ENCODE data around the gene AGAP3. TPM values are rescaled to one million over a fixed set of nuclear protein-coding genes. Genes with fewer than 3 reads are reported as not detected.

Gene AGAP3
- total RNA-seq, 1 experiment from 2014 or later, result 103 TPM

DNA sequence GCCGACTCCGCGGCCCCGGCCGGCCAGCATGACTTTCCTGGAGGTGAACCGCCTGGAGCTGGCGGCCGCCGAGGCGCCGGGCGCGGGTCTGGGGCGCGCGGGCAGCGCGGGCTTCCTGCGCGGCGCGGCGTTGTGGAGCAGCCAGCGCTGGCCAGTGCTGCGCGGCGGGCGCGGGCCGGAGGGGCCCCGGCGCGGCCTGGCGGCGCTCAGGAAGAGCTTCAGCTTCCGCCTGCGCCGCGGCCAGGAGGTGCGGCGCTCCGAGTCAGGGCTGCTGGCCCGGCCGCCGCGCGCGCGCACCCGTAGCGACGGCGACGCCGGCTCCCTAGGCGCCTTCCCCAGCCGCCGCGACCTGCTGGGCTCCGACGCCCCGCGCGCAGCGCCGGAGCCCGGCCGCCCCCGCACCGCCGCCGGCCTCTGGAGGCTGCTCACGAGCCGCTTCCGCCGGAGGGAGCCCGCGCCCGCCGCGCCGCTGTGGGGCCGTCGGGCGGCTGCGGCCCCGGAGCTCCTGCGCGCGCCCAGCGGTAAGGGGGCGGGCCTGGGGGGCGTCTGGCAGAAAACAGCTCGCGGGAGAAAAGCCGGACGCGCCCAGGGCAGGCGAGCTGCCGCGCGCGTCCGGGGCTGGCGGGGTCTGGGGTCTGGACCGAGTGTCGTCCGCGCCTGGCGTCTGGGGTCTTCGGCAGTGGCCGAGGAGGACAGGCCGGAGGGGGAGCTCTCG, 29.0 kb downstream of the AGAP3 start:
- ChIA-PET POLR2A (interaction anchor here (0.6 kb wide), 2 partner anchors 106 to 662 kb away, joined by 3 to 4 read pairs; no protein-coding TSS in a partner anchor), CTCF (no interaction called here)
- ATAC-seq (peak; percentile 45), DNase-seq (ENCODE audit: low read depth, low spot score) (no peak)
- Histone ChIP-seq H3K36me3 (ENCODE audit: control insufficient read depth, insufficient read depth, low read length) (no peaks in the 10 kb centered on the region), H3K27me3 (ENCODE audit: control insufficient read depth, insufficient read depth, low read length) (no peaks in the 10 kb centered on the region), H3K27ac (ENCODE audit: low read length) (no peak overlapping the region), H3K9me3 (ENCODE audit: control insufficient read depth, insufficient read depth, low read depth, low read length) (no peaks in the 10 kb centered on the region), H3K4me3 (ENCODE audit: low read depth in 2 of 2, low read length in 2 of 2) (peak overlapping the region in 1 of 2 experiments; percentile 9; a peak in 1 of 4 replicates), H3K4me1 (ENCODE audit: control insufficient read depth, insufficient read depth, low read length) (peaks cover 14% of the 10 kb centered on the region)
- intact Hi-C loops (cut with micrococcal nuclease; ENCODE audit: unreplicated experiment), result no loop called here
- TF ChIP-seq POLR2AphosphoS5 (IDR thresholded peaks at IDR 0.05; ENCODE audit: low read depth, low read length) (no peak), TCF7L2 (IDR thresholded peaks at IDR 0.05; ENCODE audit: low read depth, low read length) (no peak), SIN3A (IDR thresholded peaks at IDR 0.05; ENCODE audit: borderline replicate concordance, insufficient read depth, low read depth, low read length) (no peak)
- TF ChIP-seq, protein P1, sequence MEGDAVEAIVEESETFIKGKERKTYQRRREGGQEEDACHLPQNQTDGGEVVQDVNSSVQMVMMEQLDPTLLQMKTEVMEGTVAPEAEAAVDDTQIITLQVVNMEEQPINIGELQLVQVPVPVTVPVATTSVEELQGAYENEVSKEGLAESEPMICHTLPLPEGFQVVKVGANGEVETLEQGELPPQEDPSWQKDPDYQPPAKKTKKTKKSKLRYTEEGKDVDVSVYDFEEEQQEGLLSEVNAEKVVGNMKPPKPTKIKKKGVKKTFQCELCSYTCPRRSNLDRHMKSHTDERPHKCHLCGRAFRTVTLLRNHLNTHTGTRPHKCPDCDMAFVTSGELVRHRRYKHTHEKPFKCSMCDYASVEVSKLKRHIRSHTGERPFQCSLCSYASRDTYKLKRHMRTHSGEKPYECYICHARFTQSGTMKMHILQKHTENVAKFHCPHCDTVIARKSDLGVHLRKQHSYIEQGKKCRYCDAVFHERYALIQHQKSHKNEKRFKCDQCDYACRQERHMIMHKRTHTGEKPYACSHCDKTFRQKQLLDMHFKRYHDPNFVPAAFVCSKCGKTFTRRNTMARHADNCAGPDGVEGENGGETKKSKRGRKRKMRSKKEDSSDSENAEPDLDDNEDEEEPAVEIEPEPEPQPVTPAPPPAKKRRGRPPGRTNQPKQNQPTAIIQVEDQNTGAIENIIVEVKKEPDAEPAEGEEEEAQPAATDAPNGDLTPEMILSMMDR (IDR thresholded peaks at IDR 0.05), result no peak
- TF ChIP-seq, protein P2, sequence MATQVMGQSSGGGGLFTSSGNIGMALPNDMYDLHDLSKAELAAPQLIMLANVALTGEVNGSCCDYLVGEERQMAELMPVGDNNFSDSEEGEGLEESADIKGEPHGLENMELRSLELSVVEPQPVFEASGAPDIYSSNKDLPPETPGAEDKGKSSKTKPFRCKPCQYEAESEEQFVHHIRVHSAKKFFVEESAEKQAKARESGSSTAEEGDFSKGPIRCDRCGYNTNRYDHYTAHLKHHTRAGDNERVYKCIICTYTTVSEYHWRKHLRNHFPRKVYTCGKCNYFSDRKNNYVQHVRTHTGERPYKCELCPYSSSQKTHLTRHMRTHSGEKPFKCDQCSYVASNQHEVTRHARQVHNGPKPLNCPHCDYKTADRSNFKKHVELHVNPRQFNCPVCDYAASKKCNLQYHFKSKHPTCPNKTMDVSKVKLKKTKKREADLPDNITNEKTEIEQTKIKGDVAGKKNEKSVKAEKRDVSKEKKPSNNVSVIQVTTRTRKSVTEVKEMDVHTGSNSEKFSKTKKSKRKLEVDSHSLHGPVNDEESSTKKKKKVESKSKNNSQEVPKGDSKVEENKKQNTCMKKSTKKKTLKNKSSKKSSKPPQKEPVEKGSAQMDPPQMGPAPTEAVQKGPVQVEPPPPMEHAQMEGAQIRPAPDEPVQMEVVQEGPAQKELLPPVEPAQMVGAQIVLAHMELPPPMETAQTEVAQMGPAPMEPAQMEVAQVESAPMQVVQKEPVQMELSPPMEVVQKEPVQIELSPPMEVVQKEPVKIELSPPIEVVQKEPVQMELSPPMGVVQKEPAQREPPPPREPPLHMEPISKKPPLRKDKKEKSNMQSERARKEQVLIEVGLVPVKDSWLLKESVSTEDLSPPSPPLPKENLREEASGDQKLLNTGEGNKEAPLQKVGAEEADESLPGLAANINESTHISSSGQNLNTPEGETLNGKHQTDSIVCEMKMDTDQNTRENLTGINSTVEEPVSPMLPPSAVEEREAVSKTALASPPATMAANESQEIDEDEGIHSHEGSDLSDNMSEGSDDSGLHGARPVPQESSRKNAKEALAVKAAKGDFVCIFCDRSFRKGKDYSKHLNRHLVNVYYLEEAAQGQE (IDR thresholded peaks at IDR 0.05; ENCODE audit: insufficient read depth in 1 of 2, low read depth in 2 of 2, low read length in 1 of 2), result no peak
- no TSS peak for BruUV-seq (replicated peaks)
- in situ Hi-C loops (cut with HindIII; ENCODE audit: low pct_unique_long_range_greater_than_20kb, low sequenced_read_pairs), result no loop called here

DNA sequence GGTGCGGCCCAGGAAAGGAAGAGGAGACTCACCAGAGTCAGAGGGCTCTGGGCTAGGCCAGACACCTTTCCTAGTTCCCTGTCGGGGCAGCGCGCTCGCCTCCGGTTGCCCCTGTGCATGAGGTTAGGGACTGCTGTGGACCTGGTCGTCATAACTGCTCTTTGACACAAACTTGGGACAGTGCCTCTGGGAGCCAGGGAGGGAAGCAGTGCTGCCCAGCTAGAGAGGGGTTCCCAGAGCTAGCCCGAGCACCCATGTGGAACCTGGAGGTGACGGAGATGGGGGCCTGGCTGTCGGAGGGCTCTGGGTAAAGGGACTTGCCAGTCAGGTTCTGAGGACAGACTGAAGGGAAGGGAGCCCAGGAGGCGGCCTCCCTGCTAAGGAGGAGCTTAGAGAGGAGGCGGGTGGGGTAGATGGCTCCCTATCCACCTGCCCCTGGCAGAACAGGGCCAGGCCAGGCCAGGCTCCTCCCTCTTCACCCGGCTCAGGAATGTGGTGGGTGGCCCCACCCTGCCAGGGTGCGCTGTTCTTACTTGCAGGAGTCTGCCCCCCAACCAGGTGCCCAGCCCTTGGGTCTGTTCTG, 29.7 kb downstream of the AGAP3 start:
- POLR2A ChIA-PET, result interaction anchor here (0.6 kb wide), 1 partner anchor 105 kb away, joined by 4 read pairs; no protein-coding TSS in a partner anchor
- no TSS peak for BruUV-seq (replicated peaks)
- ATAC-seq (no peak), DNase-seq (ENCODE audit: low read depth, low spot score) (no peak)
- Histone ChIP-seq H3K27me3 (ENCODE audit: control insufficient read depth, insufficient read depth, low read length) (no peaks in the 10 kb centered on the region), H3K27ac (ENCODE audit: low read length) (no peak overlapping the region; the same call in 1 of the 2 replicates), H3K36me3 (ENCODE audit: control insufficient read depth, insufficient read depth, low read length) (no peaks in the 10 kb centered on the region), H3K4me3 (ENCODE audit: low read depth in 2 of 2, low read length in 2 of 2) (0 out of 4 replicates have a peak overlapping the region, but pooled peaks of 1 of the 2 experiments have one; percentile 9), H3K4me1 (ENCODE audit: control insufficient read depth, insufficient read depth, low read length) (peaks cover 14% of the 10 kb centered on the region), H3K9me3 (ENCODE audit: control insufficient read depth, insufficient read depth, low read depth, low read length) (no peaks in the 10 kb centered on the region)
- TF ChIP-seq, protein P2 (IDR thresholded peaks at IDR 0.05; ENCODE audit: insufficient read depth in 1 of 2, low read depth in 2 of 2, low read length in 1 of 2), result no peak
- no peak for TF ChIP-seq POLR2AphosphoS5 (IDR thresholded peaks at IDR 0.05; ENCODE audit: low read depth, low read length)
- no peak for TF ChIP-seq TCF7L2 (IDR thresholded peaks at IDR 0.05; ENCODE audit: low read depth, low read length)
- TF ChIP-seq, protein P1 (IDR thresholded peaks at IDR 0.05), result no peak
- TF ChIP-seq SIN3A (IDR thresholded peaks at IDR 0.05; ENCODE audit: borderline replicate concordance, insufficient read depth, low read depth, low read length), result no peak
- intact Hi-C loops (cut with micrococcal nuclease; ENCODE audit: unreplicated experiment), result no loop called here
- CTCF ChIA-PET, result no interaction called here
- in situ Hi-C loops (cut with HindIII; ENCODE audit: low pct_unique_long_range_greater_than_20kb, low sequenced_read_pairs), result no loop called here

Measured in Panc1 (cell line).